Measurements from ENCODE around the gene PLAAT1.

PLAAT1 gene

GRCh38 chr3:193231201-193231600 is 9.8 kb upstream of the PLAAT1 start:
- no peak overlapping the region for H3K4me3 ChIP-seq (ENCODE audit: low read depth, low read length)
- TF ChIP-seq CTCF (IDR thresholded peaks at IDR 0.05; ENCODE audit: low read depth, low read length, missing control alignments): no peak
- DNase-seq (ENCODE audit: low read depth): no peak

GRCh38 chr3:193236599-193236998 is 4.4 kb upstream of the PLAAT1 start:
- no peak for DNase-seq (ENCODE audit: low read depth)
- no peak for TF ChIP-seq CTCF (IDR thresholded peaks at IDR 0.05; ENCODE audit: low read depth, low read length, missing control alignments)
- no peak overlapping the region for H3K4me3 ChIP-seq (ENCODE audit: low read depth, low read length)

GRCh38 chr3:193237030-193237429 is 4.0 kb upstream of the PLAAT1 start:
- H3K4me3 ChIP-seq (ENCODE audit: low read depth, low read length): no peak overlapping the region
- no peak for DNase-seq (ENCODE audit: low read depth)

GRCh38 chr3:193240436-193240849 is 579 bp upstream of the PLAAT1 start:
- DNase-seq (ENCODE audit: low read depth): no peak
- TF ChIP-seq CTCF (IDR thresholded peaks at IDR 0.05; ENCODE audit: low read depth, low read length, missing control alignments): no peak
- peak overlapping the region; percentile 2; the same call in 1 of the 2 replicates for H3K4me3 ChIP-seq (ENCODE audit: low read depth, low read length)

More at GRCh38 chr3:193237030-193237429, 4.0 kb upstream of the PLAAT1 start:
- TF ChIP-seq CTCF (IDR thresholded peaks at IDR 0.05; ENCODE audit: low read depth, low read length, missing control alignments): no peak

- TF ChIP-seq CTCF (IDR thresholded peaks at IDR 0.05; ENCODE audit: low read depth, low read length, missing control alignments): no peak
- no peak overlapping the region for H3K4me3 ChIP-seq (ENCODE audit: low read depth, low read length)
- no peak for DNase-seq (ENCODE audit: low read depth)
Measured at GRCh38 chr3:193241716-193242115, 694 bp downstream of the PLAAT1 start.

GRCh38 chr3:193243571-193243970 is 2.5 kb downstream of the PLAAT1 start:
- DNase-seq (ENCODE audit: low read depth): no peak
- TF ChIP-seq CTCF (IDR thresholded peaks at IDR 0.05; ENCODE audit: low read depth, low read length, missing control alignments): no peak
- no peak overlapping the region for H3K4me3 ChIP-seq (ENCODE audit: low read depth, low read length)

GRCh38 chr3:193248848-193249468 is 7.9 kb downstream of the PLAAT1 start:
- DNase-seq (ENCODE audit: low read depth): no peak

More at GRCh38 chr3:193248848-193249468, 7.9 kb downstream of the PLAAT1 start:
- no peak overlapping the region for H3K4me3 ChIP-seq (ENCODE audit: low read depth, low read length)
- no peak for TF ChIP-seq CTCF (IDR thresholded peaks at IDR 0.05; ENCODE audit: low read depth, low read length, missing control alignments)
